Measurements from ENCODE around the gene DPP10.

Gene DPP10

GRCh38 chr2:115277366-115277765 is 834.9 kb downstream of the DPP10 start:
- no peak for DNase-seq (ENCODE audit: low spot score)

- DNase-seq (ENCODE audit: low spot score), result no peak
Observed at GRCh38 chr2:115285416-115285815, 843.0 kb downstream of the DPP10 start.

- DNase-seq (ENCODE audit: low spot score), result no peak
Observed at GRCh38 chr2:115290478-115290877, 848.0 kb downstream of the DPP10 start.

- DNase-seq (ENCODE audit: low spot score), result no peak
Observed at GRCh38 chr2:115292742-115293141, 850.3 kb downstream of the DPP10 start.

- peak; percentile 32 for DNase-seq (ENCODE audit: low spot score)
Observed at GRCh38 chr2:115294999-115295398, 852.6 kb downstream of the DPP10 start.

GRCh38 chr2:115297056-115297455 is 854.6 kb downstream of the DPP10 start:
- DNase-seq (ENCODE audit: low spot score), result no peak

GRCh38 chr2:115299199-115299598 is 856.8 kb downstream of the DPP10 start:
- DNase-seq (ENCODE audit: low spot score), result no peak

GRCh38 chr2:115305712-115306111 is 863.3 kb downstream of the DPP10 start:
- no peak for DNase-seq (ENCODE audit: low spot score)

- DNase-seq (ENCODE audit: low spot score), result no peak
Observed at GRCh38 chr2:115314119-115314518, 871.7 kb downstream of the DPP10 start.

GRCh38 chr2:115327061-115327460 is 884.6 kb downstream of the DPP10 start:
- DNase-seq (ENCODE audit: low spot score), result no peak

- DNase-seq (ENCODE audit: low spot score), result no peak
Observed at GRCh38 chr2:115359550-115359949, 917.1 kb downstream of the DPP10 start.

- DNase-seq (ENCODE audit: low spot score), result no peak
Observed at GRCh38 chr2:115364093-115364492, 921.7 kb downstream of the DPP10 start.

GRCh38 chr2:115369400-115369799 is 927.0 kb downstream of the DPP10 start:
- no peak for DNase-seq (ENCODE audit: low spot score)

- no peak for DNase-seq (ENCODE audit: low spot score)
Observed at GRCh38 chr2:115374981-115375380, 932.5 kb downstream of the DPP10 start.

GRCh38 chr2:115384399-115384798 is 942.0 kb downstream of the DPP10 start:
- DNase-seq (ENCODE audit: low spot score), result no peak

- DNase-seq (ENCODE audit: low spot score), result no peak
Observed at GRCh38 chr2:115386465-115386864, 944.0 kb downstream of the DPP10 start.

GRCh38 chr2:115389024-115389423 is 946.6 kb downstream of the DPP10 start:
- DNase-seq (ENCODE audit: low spot score), result no peak

GRCh38 chr2:115389898-115390565 is 947.6 kb downstream of the DPP10 start:
- no peak for DNase-seq (ENCODE audit: low spot score)

- no peak for DNase-seq (ENCODE audit: low spot score)
Observed at GRCh38 chr2:115396579-115396978, 954.1 kb downstream of the DPP10 start.

- no peak for DNase-seq (ENCODE audit: low spot score)
Observed at GRCh38 chr2:115400940-115401339, 958.5 kb downstream of the DPP10 start.

- DNase-seq (ENCODE audit: low spot score), result no peak
Observed at GRCh38 chr2:115412501-115412900, 970.1 kb downstream of the DPP10 start.

GRCh38 chr2:115413791-115414190 is 971.4 kb downstream of the DPP10 start:
- no peak for DNase-seq (ENCODE audit: low spot score)

- no peak for DNase-seq (ENCODE audit: low spot score)
Observed at GRCh38 chr2:115414466-115414865, 972.0 kb downstream of the DPP10 start.

- DNase-seq (ENCODE audit: low spot score), result no peak
Observed at GRCh38 chr2:115422004-115422634, 979.7 kb downstream of the DPP10 start.
